ENCODE measurements around the gene SLC46A3.

SLC46A3 gene

DNA sequence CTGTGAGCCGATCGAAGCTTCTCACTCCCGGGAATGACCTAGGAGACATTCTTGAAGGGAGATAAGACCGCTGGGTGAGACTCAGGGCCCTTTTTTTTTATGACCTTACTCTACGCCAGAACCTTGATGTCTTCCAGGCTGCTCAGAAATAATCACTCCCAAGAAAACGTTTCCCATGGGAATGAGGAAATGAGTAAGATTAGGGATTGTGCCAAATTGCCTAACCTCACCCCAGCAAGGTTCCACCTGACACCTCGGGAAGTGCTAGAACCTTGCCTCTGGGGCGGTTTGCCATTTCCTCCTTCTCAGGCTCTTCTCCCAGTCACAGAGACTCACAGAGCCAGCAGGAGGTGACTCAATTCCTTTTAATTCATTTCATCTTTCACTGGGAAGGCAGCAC lies 2.3 kb downstream of the SLC46A3 start (continued):
- TF ChIP-seq, protein P1, sequence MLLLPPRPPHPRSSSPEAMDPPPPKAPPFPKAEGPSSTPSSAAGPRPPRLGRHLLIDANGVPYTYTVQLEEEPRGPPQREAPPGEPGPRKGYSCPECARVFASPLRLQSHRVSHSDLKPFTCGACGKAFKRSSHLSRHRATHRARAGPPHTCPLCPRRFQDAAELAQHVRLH (tag by site-specific recombination; IDR thresholded peaks at IDR 0.05): no peak
- TF ChIP-seq ZNF521 (tag by site-specific recombination; IDR thresholded peaks at IDR 0.05) (no peak), ZNF677 (tag by site-specific recombination; IDR thresholded peaks at IDR 0.05) (no peak), ZNF274 (IDR thresholded peaks at IDR 0.05; ENCODE audit: low read length) (no peak), ZNF274 (tag by site-specific recombination; IDR thresholded peaks at IDR 0.05; ENCODE audit: borderline replicate concordance) (no peak), ZNF544 (tag by site-specific recombination; IDR thresholded peaks at IDR 0.05) (no peak), ZIC2 (tag by site-specific recombination; IDR thresholded peaks at IDR 0.05) (peak; percentile 30), FEZF1 (tag by site-specific recombination; IDR thresholded peaks at IDR 0.05) (peak; percentile 50; the same call in 1 of the 2 replicates), KLF8 (tag by site-specific recombination; IDR thresholded peaks at IDR 0.05) (peak; percentile 41; the same call in 1 of the 2 replicates), ZBTB48 (tag by site-specific recombination; IDR thresholded peaks at IDR 0.05) (peak; percentile 42; the same call in 1 of the 2 replicates), REPIN1 (tag by site-specific recombination; IDR thresholded peaks at IDR 0.05; ENCODE audit: low read depth) (no peak), ZNF623 (tag by site-specific recombination; IDR thresholded peaks at IDR 0.05) (no peak), MZF1 (tag by site-specific recombination; IDR thresholded peaks at IDR 0.05; ENCODE audit: borderline replicate concordance) (peak; percentile 22; the same call in 1 of the 2 replicates), ZNF335 (tag by site-specific recombination; conservative IDR thresholded peaks at IDR 0.05) (peak; percentile 65), GLIS1 (tag by site-specific recombination; IDR thresholded peaks at IDR 0.05) (no peak; the same call in 1 of the 2 replicates), IKZF3 (tag by site-specific recombination; IDR thresholded peaks at IDR 0.05) (peak; percentile 53; the same call in 1 of the 2 replicates), ZNF555 (tag by site-specific recombination; conservative IDR thresholded peaks at IDR 0.05) (no peak), MEIS1 (CRISPR knock-in tag; IDR thresholded peaks at IDR 0.05; ENCODE audit: borderline replicate concordance) (no peak), ZNF19 (tag by site-specific recombination; IDR thresholded peaks at IDR 0.05; ENCODE audit: low read depth) (no peak), ZBTB1 (tag by site-specific recombination; IDR thresholded peaks at IDR 0.05) (no peak), ZNF121 (tag by site-specific recombination; IDR thresholded peaks at IDR 0.05) (no peak), ZNF670 (tag by site-specific recombination; IDR thresholded peaks at IDR 0.05; ENCODE audit: low read depth) (no peak), ZNF629 (tag by site-specific recombination; IDR thresholded peaks at IDR 0.05) (peak; percentile 64), ZBTB8A (tag by site-specific recombination; IDR thresholded peaks at IDR 0.05) (peak; percentile 36; the same call in 1 of the 2 replicates), SP7 (tag by site-specific recombination; IDR thresholded peaks at IDR 0.05) (no peak), ZNF214 (tag by site-specific recombination; IDR thresholded peaks at IDR 0.05; ENCODE audit: borderline replicate concordance) (no peak), ZSCAN16 (tag by site-specific recombination; IDR thresholded peaks at IDR 0.05) (no peak), PRDM1 (tag by site-specific recombination; IDR thresholded peaks at IDR 0.05) (no peak), ZNF701 (tag by site-specific recombination; IDR thresholded peaks at IDR 0.05) (no peak), ZNF292 (tag by site-specific recombination; IDR thresholded peaks at IDR 0.05; ENCODE audit: borderline replicate concordance, low read depth) (no peak), ZNF239 (tag by site-specific recombination; IDR thresholded peaks at IDR 0.05) (no peak)
- TF ChIP-seq, protein P2, sequence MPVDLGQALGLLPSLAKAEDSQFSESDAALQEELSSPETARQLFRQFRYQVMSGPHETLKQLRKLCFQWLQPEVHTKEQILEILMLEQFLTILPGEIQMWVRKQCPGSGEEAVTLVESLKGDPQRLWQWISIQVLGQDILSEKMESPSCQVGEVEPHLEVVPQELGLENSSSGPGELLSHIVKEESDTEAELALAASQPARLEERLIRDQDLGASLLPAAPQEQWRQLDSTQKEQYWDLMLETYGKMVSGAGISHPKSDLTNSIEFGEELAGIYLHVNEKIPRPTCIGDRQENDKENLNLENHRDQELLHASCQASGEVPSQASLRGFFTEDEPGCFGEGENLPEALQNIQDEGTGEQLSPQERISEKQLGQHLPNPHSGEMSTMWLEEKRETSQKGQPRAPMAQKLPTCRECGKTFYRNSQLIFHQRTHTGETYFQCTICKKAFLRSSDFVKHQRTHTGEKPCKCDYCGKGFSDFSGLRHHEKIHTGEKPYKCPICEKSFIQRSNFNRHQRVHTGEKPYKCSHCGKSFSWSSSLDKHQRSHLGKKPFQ (tag by site-specific recombination; IDR thresholded peaks at IDR 0.05): no peak
- TF ChIP-seq, protein P3, sequence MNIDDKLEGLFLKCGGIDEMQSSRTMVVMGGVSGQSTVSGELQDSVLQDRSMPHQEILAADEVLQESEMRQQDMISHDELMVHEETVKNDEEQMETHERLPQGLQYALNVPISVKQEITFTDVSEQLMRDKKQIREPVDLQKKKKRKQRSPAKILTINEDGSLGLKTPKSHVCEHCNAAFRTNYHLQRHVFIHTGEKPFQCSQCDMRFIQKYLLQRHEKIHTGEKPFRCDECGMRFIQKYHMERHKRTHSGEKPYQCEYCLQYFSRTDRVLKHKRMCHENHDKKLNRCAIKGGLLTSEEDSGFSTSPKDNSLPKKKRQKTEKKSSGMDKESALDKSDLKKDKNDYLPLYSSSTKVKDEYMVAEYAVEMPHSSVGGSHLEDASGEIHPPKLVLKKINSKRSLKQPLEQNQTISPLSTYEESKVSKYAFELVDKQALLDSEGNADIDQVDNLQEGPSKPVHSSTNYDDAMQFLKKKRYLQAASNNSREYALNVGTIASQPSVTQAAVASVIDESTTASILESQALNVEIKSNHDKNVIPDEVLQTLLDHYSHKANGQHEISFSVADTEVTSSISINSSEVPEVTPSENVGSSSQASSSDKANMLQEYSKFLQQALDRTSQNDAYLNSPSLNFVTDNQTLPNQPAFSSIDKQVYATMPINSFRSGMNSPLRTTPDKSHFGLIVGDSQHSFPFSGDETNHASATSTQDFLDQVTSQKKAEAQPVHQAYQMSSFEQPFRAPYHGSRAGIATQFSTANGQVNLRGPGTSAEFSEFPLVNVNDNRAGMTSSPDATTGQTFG (tag by site-specific recombination; IDR thresholded peaks at IDR 0.05; ENCODE audit: borderline replicate concordance): no peak
- TF ChIP-seq, protein P4, sequence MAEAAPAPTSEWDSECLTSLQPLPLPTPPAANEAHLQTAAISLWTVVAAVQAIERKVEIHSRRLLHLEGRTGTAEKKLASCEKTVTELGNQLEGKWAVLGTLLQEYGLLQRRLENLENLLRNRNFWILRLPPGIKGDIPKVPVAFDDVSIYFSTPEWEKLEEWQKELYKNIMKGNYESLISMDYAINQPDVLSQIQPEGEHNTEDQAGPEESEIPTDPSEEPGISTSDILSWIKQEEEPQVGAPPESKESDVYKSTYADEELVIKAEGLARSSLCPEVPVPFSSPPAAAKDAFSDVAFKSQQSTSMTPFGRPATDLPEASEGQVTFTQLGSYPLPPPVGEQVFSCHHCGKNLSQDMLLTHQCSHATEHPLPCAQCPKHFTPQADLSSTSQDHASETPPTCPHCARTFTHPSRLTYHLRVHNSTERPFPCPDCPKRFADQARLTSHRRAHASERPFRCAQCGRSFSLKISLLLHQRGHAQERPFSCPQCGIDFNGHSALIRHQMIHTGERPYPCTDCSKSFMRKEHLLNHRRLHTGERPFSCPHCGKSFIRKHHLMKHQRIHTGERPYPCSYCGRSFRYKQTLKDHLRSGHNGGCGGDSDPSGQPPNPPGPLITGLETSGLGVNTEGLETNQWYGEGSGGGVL (tag by site-specific recombination; IDR thresholded peaks at IDR 0.05): peak; percentile 88
- TF ChIP-seq, protein P5, sequence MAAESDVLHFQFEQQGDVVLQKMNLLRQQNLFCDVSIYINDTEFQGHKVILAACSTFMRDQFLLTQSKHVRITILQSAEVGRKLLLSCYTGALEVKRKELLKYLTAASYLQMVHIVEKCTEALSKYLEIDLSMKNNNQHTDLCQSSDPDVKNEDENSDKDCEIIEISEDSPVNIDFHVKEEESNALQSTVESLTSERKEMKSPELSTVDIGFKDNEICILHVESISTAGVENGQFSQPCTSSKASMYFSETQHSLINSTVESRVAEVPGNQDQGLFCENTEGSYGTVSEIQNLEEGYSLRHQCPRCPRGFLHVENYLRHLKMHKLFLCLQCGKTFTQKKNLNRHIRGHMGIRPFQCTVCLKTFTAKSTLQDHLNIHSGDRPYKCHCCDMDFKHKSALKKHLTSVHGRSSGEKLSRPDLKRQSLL (tag by site-specific recombination; IDR thresholded peaks at IDR 0.05): no peak
